ENCODE data around the gene PREP. TPM values are rescaled to one million over a fixed set of nuclear protein-coding genes. Genes with fewer than 3 reads are reported as not detected.
A peak's percentile ranks its signal among the peaks of the same experiment; 100 is the strongest.

Gene PREP
- total RNA-seq, 1 donor from 2014 or later, result 18.0 TPM

- no peaks in the 10 kb centered on the region for H3K36me3 ChIP-seq (ENCODE audit: control insufficient read depth, insufficient read depth, low read length)
- TF ChIP-seq CTCF (IDR thresholded peaks at IDR 0.05; ENCODE audit: insufficient read depth, low read length, poor library complexity, severe bottlenecking), result no peak
- no peak for DNase-seq (ENCODE audit: low read depth)
- no peak overlapping the region for H3K4me3 ChIP-seq (ENCODE audit: low read depth, low read length)
- no peaks in the 10 kb centered on the region for H3K27me3 ChIP-seq (ENCODE audit: control insufficient read depth, insufficient read depth, low read length)
Measured at GRCh38 chr6:105364243-105364642, 38.6 kb downstream of the PREP start.

- Histone ChIP-seq H3K27me3 (ENCODE audit: control insufficient read depth, insufficient read depth, low read length) (no peaks in the 10 kb centered on the region), H3K36me3 (ENCODE audit: control insufficient read depth, insufficient read depth, low read length) (no peaks in the 10 kb centered on the region), H3K4me3 (ENCODE audit: low read depth, low read length) (no peak overlapping the region)
- DNase-seq (ENCODE audit: low read depth), result no peak
- TF ChIP-seq CTCF (IDR thresholded peaks at IDR 0.05; ENCODE audit: insufficient read depth, low read length, poor library complexity, severe bottlenecking), result peak; percentile 35
Measured at GRCh38 chr6:105363100-105363754, 39.7 kb downstream of the PREP start.

- Histone ChIP-seq H3K36me3 (ENCODE audit: control insufficient read depth, insufficient read depth, low read length) (no peaks in the 10 kb centered on the region), H3K4me3 (ENCODE audit: low read depth, low read length) (no peak overlapping the region), H3K27me3 (ENCODE audit: control insufficient read depth, insufficient read depth, low read length) (no peaks in the 10 kb centered on the region)
- no peak for TF ChIP-seq CTCF (IDR thresholded peaks at IDR 0.05; ENCODE audit: insufficient read depth, low read length, poor library complexity, severe bottlenecking)
- DNase-seq (ENCODE audit: low read depth), result peak; percentile 71
Measured at GRCh38 chr6:105359419-105360370, 43.2 kb downstream of the PREP start.

DNA sequence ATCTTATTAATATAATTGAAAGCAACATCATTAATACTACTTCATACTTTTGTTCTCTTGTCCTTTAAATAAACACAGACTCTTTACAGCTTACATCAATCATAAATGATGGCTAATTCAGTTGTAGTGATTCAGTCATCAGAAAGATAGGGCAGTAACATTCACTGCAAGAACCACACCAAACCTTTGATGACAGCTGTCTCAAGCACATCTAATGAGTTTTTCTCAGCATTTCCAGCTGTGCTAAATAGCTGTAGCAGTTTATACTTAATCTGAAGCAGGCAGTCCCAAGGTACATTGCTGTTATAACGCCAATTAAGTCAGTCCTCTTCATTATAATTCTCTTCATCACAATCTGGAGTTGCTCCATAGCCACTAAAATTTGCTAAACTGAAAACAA, 45.7 kb downstream of the PREP start:
- Histone ChIP-seq H3K27me3 (ENCODE audit: control insufficient read depth, insufficient read depth, low read length) (no peaks in the 10 kb centered on the region), H3K36me3 (ENCODE audit: control insufficient read depth, insufficient read depth, low read length) (no peaks in the 10 kb centered on the region), H3K4me3 (ENCODE audit: low read depth, low read length) (no peak overlapping the region)
- TF ChIP-seq CTCF (IDR thresholded peaks at IDR 0.05; ENCODE audit: insufficient read depth, low read length, poor library complexity, severe bottlenecking), result no peak
- no peak for DNase-seq (ENCODE audit: low read depth)

- no peak for DNase-seq (ENCODE audit: low read depth)
- Histone ChIP-seq H3K36me3 (ENCODE audit: control insufficient read depth, insufficient read depth, low read length) (no peaks in the 10 kb centered on the region), H3K4me3 (ENCODE audit: low read depth, low read length) (no peak overlapping the region), H3K27me3 (ENCODE audit: control insufficient read depth, insufficient read depth, low read length) (no peaks in the 10 kb centered on the region)
- no peak for TF ChIP-seq CTCF (IDR thresholded peaks at IDR 0.05; ENCODE audit: insufficient read depth, low read length, poor library complexity, severe bottlenecking)
Measured at GRCh38 chr6:105352037-105352617, 50.8 kb downstream of the PREP start.
